ENCODE data around the gene TSTD2.

DNA sequence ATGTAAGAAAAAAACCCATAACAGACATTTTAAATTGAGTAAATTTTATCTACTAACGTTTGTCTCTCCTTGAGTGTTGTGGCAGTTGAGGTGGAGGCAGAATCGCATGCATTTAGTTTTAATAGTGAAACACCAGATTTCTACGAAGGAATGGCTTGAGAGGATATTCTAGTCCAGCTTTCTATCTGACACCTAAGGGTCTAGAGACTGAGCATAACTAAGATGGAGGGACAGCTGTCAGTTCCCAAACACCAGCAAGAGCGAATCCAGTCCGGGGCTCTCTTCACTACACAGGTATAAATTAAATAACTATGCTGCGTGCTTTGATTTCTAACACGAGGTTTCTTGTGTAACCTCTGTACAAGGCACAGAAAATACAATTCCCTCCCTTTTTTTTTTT is 1.9 kb upstream of the TSTD2 start:
- TF ChIP-seq, protein P1, sequence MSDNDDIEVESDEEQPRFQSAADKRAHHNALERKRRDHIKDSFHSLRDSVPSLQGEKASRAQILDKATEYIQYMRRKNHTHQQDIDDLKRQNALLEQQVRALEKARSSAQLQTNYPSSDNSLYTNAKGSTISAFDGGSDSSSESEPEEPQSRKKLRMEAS (CRISPR knock-in tag; IDR thresholded peaks at IDR 0.05) = no peak
- TF ChIP-seq TP53 (CRISPR knock-in tag; IDR thresholded peaks at IDR 0.05) (no peak), EMX1 (CRISPR knock-in tag; IDR thresholded peaks at IDR 0.05) (no peak), ESRRA (CRISPR knock-in tag; IDR thresholded peaks at IDR 0.05; ENCODE audit: borderline replicate concordance) (no peak), SP1 (CRISPR knock-in tag; conservative IDR thresholded peaks at IDR 0.05) (no peak), MYBL2 (CRISPR knock-in tag; IDR thresholded peaks at IDR 0.05) (no peak), ZNF423 (CRISPR knock-in tag; IDR thresholded peaks at IDR 0.05) (no peak)
- TF ChIP-seq, protein P2, sequence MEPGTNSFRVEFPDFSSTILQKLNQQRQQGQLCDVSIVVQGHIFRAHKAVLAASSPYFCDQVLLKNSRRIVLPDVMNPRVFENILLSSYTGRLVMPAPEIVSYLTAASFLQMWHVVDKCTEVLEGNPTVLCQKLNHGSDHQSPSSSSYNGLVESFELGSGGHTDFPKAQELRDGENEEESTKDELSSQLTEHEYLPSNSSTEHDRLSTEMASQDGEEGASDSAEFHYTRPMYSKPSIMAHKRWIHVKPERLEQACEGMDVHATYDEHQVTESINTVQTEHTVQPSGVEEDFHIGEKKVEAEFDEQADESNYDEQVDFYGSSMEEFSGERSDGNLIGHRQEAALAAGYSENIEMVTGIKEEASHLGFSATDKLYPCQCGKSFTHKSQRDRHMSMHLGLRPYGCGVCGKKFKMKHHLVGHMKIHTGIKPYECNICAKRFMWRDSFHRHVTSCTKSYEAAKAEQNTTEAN (CRISPR knock-in tag; IDR thresholded peaks at IDR 0.05) = no peak
